Keratinocyte (primary cell): ENCODE measurements around the gene CBY1. TPM values are rescaled to one million over a fixed set of nuclear protein-coding genes. Genes with fewer than 3 reads are reported as not detected.

ENCODE experiments used
- DNase-seq: peaks from one replicate; pipeline ENCODE4 v3.0.0-alpha.2; 2011; ENCODE audit warnings: low read depth, missing footprints, low spot score
- FAIRE-seq: peaks from 2 replicates; lab custom pipeline; 2011; peaks lifted over from hg19 to GRCh38; lab: Jason Lieb, UNC
- H2AFZ ChIP-seq: 2 replicates; pipeline ENCODE4 v1.6.0; 2012; ENCODE audit warnings: low read length, control low read depth, inconsistent platforms; ENCODE audit not compliant: control insufficient read depth
- H3K27ac ChIP-seq: 2 replicates; pipeline ENCODE4 v1.5.1; 2011; ENCODE audit warnings: low read length; ENCODE audit not compliant: control insufficient read depth, insufficient read depth
- H3K27me3 ChIP-seq: 3 replicates; pipeline ENCODE4 v1.6.0; 2011; ENCODE audit warnings: low read length; ENCODE audit not compliant: control insufficient read depth, insufficient read depth; ENCODE audit errors: extremely low read depth
- H3K36me3 ChIP-seq, 2 experiments: 2 replicates in 1 of 2; 3 replicates in 1 of 2; pipeline ENCODE4 v1.5.1; 2011; ENCODE audit warnings: low read length in 2 of 2, mild to moderate bottlenecking in 1 of 2; ENCODE audit not compliant: control insufficient read depth in 2 of 2, insufficient read depth in 2 of 2; ENCODE audit errors: extremely low read depth in 1 of 2
- H3K4me1 ChIP-seq: 3 replicates; pipeline ENCODE4 v1.5.1; 2011; ENCODE audit warnings: low read length; ENCODE audit not compliant: control insufficient read depth, insufficient read depth; ENCODE audit errors: extremely low read depth
- H3K4me2 ChIP-seq: 3 replicates; pipeline ENCODE4 v1.6.0; 2011; ENCODE audit warnings: low read depth, low read length; ENCODE audit not compliant: control insufficient read depth, insufficient read depth; ENCODE audit errors: extremely low read depth
- H3K4me3 ChIP-seq, 3 experiments: fragments of 200-600 bp in 1 of 3; sonication (generic) in 1 of 3; 2 replicates in 2 of 3; 3 replicates in 1 of 3; pipeline ENCODE4 v1.5.1; 2011 to 2016; ENCODE audit warnings: low read length in 3 of 3, mild to moderate bottlenecking in 3 of 3, control low read depth in 2 of 3, inconsistent platforms in 1 of 3, low read depth in 1 of 3, mixed read lengths in 1 of 3, mixed run types in 1 of 3, moderate library complexity in 1 of 3; ENCODE audit not compliant: control insufficient read depth in 2 of 3, insufficient read depth in 2 of 3; ENCODE audit errors: extremely low read depth in 1 of 3
- H3K79me2 ChIP-seq: 2 replicates; pipeline ENCODE4 v1.6.0; 2012; ENCODE audit warnings: low read length; ENCODE audit not compliant: control insufficient read depth, insufficient read depth
- H3K9ac ChIP-seq: 3 replicates; pipeline ENCODE4 v1.6.0; 2011; ENCODE audit warnings: low read length; ENCODE audit not compliant: control insufficient read depth, insufficient read depth; ENCODE audit errors: extremely low read depth
- H3K9me1 ChIP-seq: 3 replicates; pipeline ENCODE4 v1.6.0; 2011; ENCODE audit warnings: low read length; ENCODE audit not compliant: control insufficient read depth, insufficient read depth; ENCODE audit errors: extremely low read depth
- H3K9me3 ChIP-seq: 2 replicates; pipeline ENCODE4 v1.5.1; 2012; ENCODE audit warnings: low read depth, low read length; ENCODE audit not compliant: control insufficient read depth
- H4K20me1 ChIP-seq: 3 replicates; pipeline ENCODE4 v1.6.0; 2011; ENCODE audit warnings: low read length; ENCODE audit not compliant: control insufficient read depth, insufficient read depth; ENCODE audit errors: extremely low read depth
- EZH2 ChIP-seq: IDR thresholded peaks from one replicate; pipeline ENCODE4 v1.6.1; 2012; ENCODE audit warnings: inconsistent platforms, mild to moderate bottlenecking, low read length, moderate library complexity
- dilution Hi-C: fragments of 300-500 bp; cut with MboI; formaldehyde crosslinking; loops from one replicate; pipeline ENCODE4 v1.7.0; 2020; ENCODE audit warnings: low sequenced_read_pairs; ENCODE audit not compliant: extremely low pct_ligation_motif_present
- polyA plus RNA-seq, 5 experiments: library from polyadenylated mRNA; depleted of rRNA in 3 of 5; stranded (reverse) in 3 of 5; stranded (forward) in 1 of 5; unstranded in 1 of 5; fragments of >200 nt; gene quantifications; 1 replicate in 1 of 5; 2 replicates in 3 of 5; 3 replicates in 1 of 5; pipeline versions ENCODE4 v1.2.1 to v1.2.3, GENCODE V29; 2011 to 2012; ENCODE audit warnings: missing spikeins in 2 of 5, low read depth in 1 of 5, low replicate concordance in 1 of 5
- TF ChIP-seq, protein P1 (sequence below), 3 experiments: IDR thresholded peaks in 1 of 3; conservative IDR thresholded peaks in 1 of 3; optimal IDR thresholded peaks in 1 of 3; 2 replicates in 2 of 3; 3 replicates in 1 of 3; pipeline versions ENCODE3 to v1.5.1; 2011; ENCODE audit warnings: low read length in 3 of 3, mild to moderate bottlenecking in 3 of 3, moderate library complexity in 2 of 3, control low read depth in 1 of 3, inconsistent platforms in 1 of 3; ENCODE audit not compliant: insufficient read depth in 2 of 3; ENCODE audit errors: extremely low read depth in 1 of 3

The CBY1 gene
- polyA plus RNA-seq, 1 donor (not counting 4 experiments of a cell fraction or from before 2014, with no cell fraction given) = 40.3 TPM

GRCh38 chr22:38685761-38686160 lies 29.3 kb downstream of the CBY1 start:
- FAIRE-seq (no peak), DNase-seq (no peak)
- dilution Hi-C loops = no loop called here
- no peak overlapping the region for H3K4me3 ChIP-seq
- H3K9me3 ChIP-seq = no peaks in the 10 kb centered on the region
- no peaks in the 10 kb centered on the region for H3K9me1 ChIP-seq
- H3K4me1 ChIP-seq = peaks cover 4% of the 10 kb centered on the region
- peaks cover 37 to 50% of the 10 kb centered on the region in 2 experiments for H3K36me3 ChIP-seq
- no peaks in the 10 kb centered on the region for H3K27me3 ChIP-seq
- peaks cover 24% of the 10 kb centered on the region for H3K79me2 ChIP-seq
- H2AFZ ChIP-seq = no peak overlapping the region
- H3K4me2 ChIP-seq = no peak overlapping the region
- TF ChIP-seq, protein P1, sequence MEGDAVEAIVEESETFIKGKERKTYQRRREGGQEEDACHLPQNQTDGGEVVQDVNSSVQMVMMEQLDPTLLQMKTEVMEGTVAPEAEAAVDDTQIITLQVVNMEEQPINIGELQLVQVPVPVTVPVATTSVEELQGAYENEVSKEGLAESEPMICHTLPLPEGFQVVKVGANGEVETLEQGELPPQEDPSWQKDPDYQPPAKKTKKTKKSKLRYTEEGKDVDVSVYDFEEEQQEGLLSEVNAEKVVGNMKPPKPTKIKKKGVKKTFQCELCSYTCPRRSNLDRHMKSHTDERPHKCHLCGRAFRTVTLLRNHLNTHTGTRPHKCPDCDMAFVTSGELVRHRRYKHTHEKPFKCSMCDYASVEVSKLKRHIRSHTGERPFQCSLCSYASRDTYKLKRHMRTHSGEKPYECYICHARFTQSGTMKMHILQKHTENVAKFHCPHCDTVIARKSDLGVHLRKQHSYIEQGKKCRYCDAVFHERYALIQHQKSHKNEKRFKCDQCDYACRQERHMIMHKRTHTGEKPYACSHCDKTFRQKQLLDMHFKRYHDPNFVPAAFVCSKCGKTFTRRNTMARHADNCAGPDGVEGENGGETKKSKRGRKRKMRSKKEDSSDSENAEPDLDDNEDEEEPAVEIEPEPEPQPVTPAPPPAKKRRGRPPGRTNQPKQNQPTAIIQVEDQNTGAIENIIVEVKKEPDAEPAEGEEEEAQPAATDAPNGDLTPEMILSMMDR (optimal IDR thresholded peaks at IDR 0.05 in 1 of 3, IDR thresholded peaks at IDR 0.05 in 1 of 3, conservative IDR thresholded peaks at IDR 0.05 in 1 of 3; ENCODE audit: extremely low read depth in 1 of 3, insufficient read depth in 2 of 3, low read length in 3 of 3) = no peak
- TF ChIP-seq EZH2 = no peak
- no peaks in the 10 kb centered on the region for H4K20me1 ChIP-seq
- no peak overlapping the region for H3K9ac ChIP-seq
- H3K27ac ChIP-seq = no peak overlapping the region

DNA sequence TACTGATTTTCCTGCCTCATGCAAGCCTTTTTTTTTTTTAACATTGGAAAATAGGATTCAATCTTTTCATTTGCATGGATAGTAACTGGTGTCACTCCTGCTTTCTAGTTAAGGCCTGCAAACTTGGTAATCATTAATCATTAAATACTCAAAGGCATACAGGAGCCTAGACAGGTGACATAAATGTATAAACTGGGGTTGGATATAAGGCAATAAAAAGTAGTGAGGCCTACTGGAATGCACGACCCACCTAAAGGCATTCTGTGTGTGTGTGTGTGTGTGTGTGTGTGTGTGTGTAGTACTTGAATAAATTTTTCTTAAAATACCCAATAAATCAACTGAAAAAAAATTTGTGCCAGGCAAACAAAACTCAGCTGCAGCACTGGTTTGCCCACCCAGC lies 33.2 kb downstream of the CBY1 start:
- H4K20me1 ChIP-seq = no peaks in the 10 kb centered on the region
- no peak for TF ChIP-seq EZH2
- TF ChIP-seq, protein P1 (optimal IDR thresholded peaks at IDR 0.05 in 1 of 3, IDR thresholded peaks at IDR 0.05 in 1 of 3, conservative IDR thresholded peaks at IDR 0.05 in 1 of 3; ENCODE audit: extremely low read depth in 1 of 3, insufficient read depth in 2 of 3, low read length in 3 of 3) = no peak
- H3K9me1 ChIP-seq = no peaks in the 10 kb centered on the region

More for the DNA sequence above, 33.2 kb downstream of the CBY1 start:
- dilution Hi-C loops = no loop called here
- no peak for FAIRE-seq
- Histone ChIP-seq H3K4me3 (no peak overlapping the region), H3K27me3 (no peaks in the 10 kb centered on the region), H3K36me3 (peaks cover 43 to 47% of the 10 kb centered on the region in 2 experiments), H3K79me2 (peaks cover 37% of the 10 kb centered on the region), H2AFZ (no peak overlapping the region), H3K4me2 (no peak overlapping the region), H3K4me1 (no peaks in the 10 kb centered on the region), H3K27ac (no peak overlapping the region), H3K9me3 (no peaks in the 10 kb centered on the region), H3K9ac (no peak overlapping the region)
- DNase-seq = no peak
